Hepatocyte (in vitro differentiated cells): ENCODE results near the gene TRNP1. TPM values are rescaled to one million over a fixed set of nuclear protein-coding genes. Genes with fewer than 3 reads are reported as not detected.

ENCODE experiments used
- DNase-seq: peaks from one replicate; pipeline ENCODE4 v3.0.0-alpha.2; 2016; ENCODE audit warnings: low spot score
- H2AFZ ChIP-seq: fragments of 200-600 bp; sonication (generic); 2 replicates; pipeline ENCODE4 v1.6.0; 2016; ENCODE audit warnings: antibody characterized with exemption, mild to moderate bottlenecking
- H3K27ac ChIP-seq: fragments of 200-600 bp; sonication (generic); 2 replicates; pipeline ENCODE4 v1.5.1; 2016; ENCODE audit warnings: mild to moderate bottlenecking
- H3K27me3 ChIP-seq: fragments of 200-600 bp; sonication (generic); 2 replicates; pipeline ENCODE4 v1.6.1; 2016
- H3K36me3 ChIP-seq: fragments of 200-600 bp; sonication (generic); replicated peaks from 2 replicates; pipeline ENCODE4 v1.5.1; 2016; ENCODE audit warnings: low read depth; ENCODE audit not compliant: insufficient read depth
- H3K4me1 ChIP-seq: fragments of 200-600 bp; sonication (generic); 2 replicates; pipeline ENCODE4 v1.5.1; 2016; ENCODE audit warnings: mild to moderate bottlenecking, moderate library complexity; ENCODE audit not compliant: insufficient read depth
- H3K4me2 ChIP-seq: fragments of 200-600 bp; sonication (generic); 2 replicates; pipeline ENCODE4 v1.6.0; 2016
- H3K4me3 ChIP-seq: fragments of 200-600 bp; sonication (generic); 2 replicates; pipeline ENCODE4 v1.5.1; 2016; ENCODE audit warnings: mild to moderate bottlenecking
- H3K79me2 ChIP-seq: fragments of 200-600 bp; sonication (generic); 2 replicates; pipeline ENCODE4 v1.6.0; 2017; ENCODE audit warnings: mild to moderate bottlenecking
- H3K9me2 ChIP-seq: fragments of 200-600 bp; sonication (generic); replicated peaks from 2 replicates; pipeline ENCODE4 v1.6.0; 2017; ENCODE audit warnings: mild to moderate bottlenecking; ENCODE audit not compliant: insufficient read depth
- H3K9me3 ChIP-seq: fragments of 200-600 bp; sonication (generic); 2 replicates; pipeline ENCODE4 v1.5.1; 2016; ENCODE audit warnings: low read depth, mild to moderate bottlenecking
- H4K20me1 ChIP-seq: fragments of 200-600 bp; sonication (generic); 2 replicates; pipeline ENCODE4 v1.6.0; 2016; ENCODE audit warnings: mild to moderate bottlenecking; ENCODE audit not compliant: insufficient read depth, poor library complexity, severe bottlenecking
- EZH2 ChIP-seq: fragments of 200-600 bp; sonication (generic); IDR thresholded peaks from 2 replicates; pipeline ENCODE4 v1.6.1; 2016; ENCODE audit warnings: antibody characterized with exemption, mild to moderate bottlenecking, borderline replicate concordance
- EZH2phosphoT487 ChIP-seq: fragments of 200-600 bp; sonication (generic); IDR thresholded peaks from one replicate; pipeline ENCODE4 v1.6.1; 2018; ENCODE audit warnings: antibody characterized with exemption, mild to moderate bottlenecking, low read depth, moderate library complexity; ENCODE audit not compliant: unreplicated experiment, severe bottlenecking
- WGBS: methylation state at CpG from one replicate; pipeline ENCODE4 v1.1.6; 2016; ENCODE audit warnings: low lambda C conversion rate; ENCODE audit errors: missing lambda C conversion rate; 5-methylcytosine and 5-hydroxymethylcytosine counted together
- polyA plus RNA-seq: library from polyadenylated mRNA; unstranded; fragments of >200 nt; fragmentation: Nextera tagmentation; extraction: Ambion mirVana; gene quantifications from 2 replicates; pipeline ENCODE4 v1.2.1, GENCODE V29; 2016
- total RNA-seq: library from RNA; depleted of rRNA; stranded (reverse); fragments of >200 nt; gene quantifications from 2 replicates; pipeline ENCODE4 v1.2.3, GENCODE V29; 2014
- TF ChIP-seq, protein P1 (sequence below): fragments of 200-600 bp; sonication (generic); IDR thresholded peaks from 2 replicates; pipeline ENCODE4 v1.5.1; 2016; ENCODE audit warnings: antibody characterized with exemption, mild to moderate bottlenecking; ENCODE audit not compliant: poor library complexity

Gene TRNP1
- total and polyA plus RNA-seq, 2 experiments from 2014 or later, result 67.4 to 137 TPM

DNA sequence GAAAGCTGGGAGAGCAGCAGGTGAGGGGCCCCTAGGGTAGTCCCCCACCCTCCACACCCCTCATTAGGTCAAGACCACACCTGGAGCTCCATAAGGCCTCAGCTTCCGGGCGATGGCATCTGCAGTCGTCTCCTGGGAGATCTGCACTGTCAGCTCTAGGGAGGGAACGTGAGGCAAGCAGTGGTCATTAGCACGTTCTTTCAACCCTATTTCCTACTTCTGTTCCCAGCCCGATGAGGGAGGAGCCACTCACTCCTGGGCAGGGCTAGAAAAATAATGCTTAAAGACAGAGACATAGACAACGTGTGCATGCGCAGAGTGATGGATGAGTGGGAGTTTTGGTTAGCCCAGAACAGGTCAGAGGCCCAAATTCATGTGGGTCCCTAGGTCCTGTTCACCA, 42.9 kb upstream of the TRNP1 start:
- no peak overlapping the region for H2AFZ ChIP-seq
- H3K27ac ChIP-seq, result no peak overlapping the region
- no peaks in the 10 kb centered on the region for H3K36me3 ChIP-seq
- H3K4me2 ChIP-seq, result no peak overlapping the region
- no peak overlapping the region for H3K4me3 ChIP-seq
- no peaks in the 10 kb centered on the region for H3K27me3 ChIP-seq
- H3K9me3 ChIP-seq, result no peaks in the 10 kb centered on the region
- H3K79me2 ChIP-seq, result peaks cover 6% of the 10 kb centered on the region
- DNase-seq, result no peak
- TF ChIP-seq, protein P1, sequence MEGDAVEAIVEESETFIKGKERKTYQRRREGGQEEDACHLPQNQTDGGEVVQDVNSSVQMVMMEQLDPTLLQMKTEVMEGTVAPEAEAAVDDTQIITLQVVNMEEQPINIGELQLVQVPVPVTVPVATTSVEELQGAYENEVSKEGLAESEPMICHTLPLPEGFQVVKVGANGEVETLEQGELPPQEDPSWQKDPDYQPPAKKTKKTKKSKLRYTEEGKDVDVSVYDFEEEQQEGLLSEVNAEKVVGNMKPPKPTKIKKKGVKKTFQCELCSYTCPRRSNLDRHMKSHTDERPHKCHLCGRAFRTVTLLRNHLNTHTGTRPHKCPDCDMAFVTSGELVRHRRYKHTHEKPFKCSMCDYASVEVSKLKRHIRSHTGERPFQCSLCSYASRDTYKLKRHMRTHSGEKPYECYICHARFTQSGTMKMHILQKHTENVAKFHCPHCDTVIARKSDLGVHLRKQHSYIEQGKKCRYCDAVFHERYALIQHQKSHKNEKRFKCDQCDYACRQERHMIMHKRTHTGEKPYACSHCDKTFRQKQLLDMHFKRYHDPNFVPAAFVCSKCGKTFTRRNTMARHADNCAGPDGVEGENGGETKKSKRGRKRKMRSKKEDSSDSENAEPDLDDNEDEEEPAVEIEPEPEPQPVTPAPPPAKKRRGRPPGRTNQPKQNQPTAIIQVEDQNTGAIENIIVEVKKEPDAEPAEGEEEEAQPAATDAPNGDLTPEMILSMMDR, result no peak
- no peak for TF ChIP-seq EZH2phosphoT487
- TF ChIP-seq EZH2, result no peak
- no peaks in the 10 kb centered on the region for H4K20me1 ChIP-seq
- peaks cover 6% of the 10 kb centered on the region for H3K4me1 ChIP-seq
- H3K9me2 ChIP-seq, result no peaks in the 10 kb centered on the region
- WGBS, result 84% methylated on average over 8 of the region's 8 CpGs

DNA sequence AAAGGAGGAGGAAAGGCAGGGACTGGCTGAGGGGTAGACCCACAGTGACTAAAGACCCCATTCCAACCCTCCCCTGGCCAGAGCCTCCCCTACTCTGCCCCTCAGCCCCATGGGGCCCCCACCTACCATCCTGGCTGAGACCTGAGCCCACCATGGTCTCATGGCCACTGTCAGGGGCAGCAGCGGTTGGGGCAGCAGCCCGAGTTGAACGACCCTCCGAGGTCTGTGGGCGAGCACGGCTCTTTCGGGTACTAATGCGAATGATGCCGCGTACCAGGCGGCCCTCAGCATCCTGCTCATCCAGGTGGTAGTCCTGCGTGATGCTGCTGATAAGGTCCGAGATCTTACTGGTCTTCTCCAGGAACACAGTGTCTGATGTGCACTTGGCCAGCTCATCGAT, 42.3 kb upstream of the TRNP1 start:
- WGBS, result 95% methylated on average over 14 of the region's 14 CpGs
- H3K27ac ChIP-seq, result no peak overlapping the region
- TF ChIP-seq EZH2, result no peak

DNA sequence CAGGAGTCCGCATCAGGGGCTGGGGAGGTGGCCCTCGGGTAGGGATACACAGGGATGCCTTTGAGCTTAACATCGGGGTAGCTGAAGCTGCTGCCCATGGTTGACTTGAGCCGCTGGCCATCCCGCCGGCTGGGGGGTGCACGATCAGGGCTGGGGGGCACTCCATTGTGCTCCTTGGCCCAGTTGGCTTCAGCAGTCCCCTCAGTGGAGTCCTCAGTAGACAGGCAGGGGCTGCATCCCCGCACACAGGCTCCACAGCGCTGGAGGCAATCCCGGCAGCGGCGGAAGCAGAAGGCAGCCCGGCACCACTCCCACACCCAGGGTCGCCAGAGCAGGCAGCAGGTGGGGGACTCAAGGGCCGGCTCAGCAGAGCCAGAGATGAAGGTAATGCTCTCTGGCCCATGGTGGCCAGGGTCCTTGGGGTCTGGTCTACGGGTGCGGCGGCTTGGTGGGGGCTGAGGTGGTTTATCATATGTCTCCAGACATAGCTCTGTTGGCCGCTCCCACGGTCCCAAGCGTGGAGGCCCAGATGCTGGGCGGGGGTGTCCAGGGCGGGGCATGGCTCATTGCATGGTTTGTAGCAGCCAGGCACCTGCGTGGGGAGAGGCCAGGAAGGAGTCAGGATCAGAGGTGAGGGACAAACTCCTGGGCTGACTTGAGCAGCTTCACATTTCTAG, 41.5 kb upstream of the TRNP1 start:
- no peaks in the 10 kb centered on the region for H3K36me3 ChIP-seq
- no peaks in the 10 kb centered on the region for H4K20me1 ChIP-seq
- no peak overlapping the region for H3K4me3 ChIP-seq
- no peaks in the 10 kb centered on the region for H3K27me3 ChIP-seq
- 94% methylated on average over 15 of the region's 24 CpGs for WGBS
- no peak overlapping the region for H3K4me2 ChIP-seq
- DNase-seq, result no peak
- H2AFZ ChIP-seq, result no peak overlapping the region
- peaks cover 17% of the 10 kb centered on the region for H3K79me2 ChIP-seq
- H3K9me3 ChIP-seq, result no peaks in the 10 kb centered on the region
- TF ChIP-seq, protein P1, result no peak
- TF ChIP-seq EZH2phosphoT487 (no peak), EZH2 (no peak)
- no peaks in the 10 kb centered on the region for H3K9me2 ChIP-seq
- H3K27ac ChIP-seq, result no peak overlapping the region
- H3K4me1 ChIP-seq, result peaks cover 4% of the 10 kb centered on the region

More for the DNA sequence above, 42.3 kb upstream of the TRNP1 start:
- Histone ChIP-seq H3K36me3 (no peaks in the 10 kb centered on the region), H3K27me3 (no peaks in the 10 kb centered on the region), H3K79me2 (peaks cover 10% of the 10 kb centered on the region), H3K9me2 (no peaks in the 10 kb centered on the region), H3K9me3 (no peaks in the 10 kb centered on the region), H2AFZ (no peak overlapping the region), H4K20me1 (no peaks in the 10 kb centered on the region), H3K4me1 (peaks cover 6% of the 10 kb centered on the region), H3K4me2 (no peak overlapping the region), H3K4me3 (no peak overlapping the region)
- no peak for DNase-seq

DNA sequence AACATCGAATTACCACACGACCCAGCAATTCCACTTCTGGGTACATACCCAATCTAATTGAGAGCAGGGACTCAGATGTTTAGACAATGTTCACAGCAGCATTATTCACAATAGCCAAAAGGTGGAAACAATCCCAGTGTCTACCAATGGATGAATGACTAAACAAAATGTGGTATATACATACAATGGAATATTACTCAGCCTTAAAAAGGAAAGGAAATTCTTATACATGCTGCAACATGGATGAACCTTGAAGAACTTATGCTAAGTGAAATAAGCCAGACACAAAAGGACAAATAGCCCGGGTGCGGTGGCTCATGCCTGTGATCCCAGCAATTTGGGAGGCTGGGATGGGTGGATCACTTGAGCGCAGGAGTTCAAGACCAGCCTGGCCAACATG, 40.1 kb upstream of the TRNP1 start:
- peaks cover 2% of the 10 kb centered on the region for H3K27me3 ChIP-seq
- no peaks in the 10 kb centered on the region for H3K36me3 ChIP-seq
- no peak overlapping the region for H3K4me2 ChIP-seq
- H3K79me2 ChIP-seq, result peaks cover 29% of the 10 kb centered on the region
- no peak for DNase-seq
- no peak overlapping the region for H3K27ac ChIP-seq
- 97% methylated on average over 5 of the region's 5 CpGs for WGBS
- H3K4me1 ChIP-seq, result no peaks in the 10 kb centered on the region
- H4K20me1 ChIP-seq, result no peaks in the 10 kb centered on the region
- TF ChIP-seq EZH2phosphoT487, result no peak
- TF ChIP-seq EZH2, result no peak
- TF ChIP-seq, protein P1, result no peak
- H3K9me3 ChIP-seq, result no peaks in the 10 kb centered on the region
- no peaks in the 10 kb centered on the region for H3K9me2 ChIP-seq
- H3K4me3 ChIP-seq, result no peak overlapping the region
- H2AFZ ChIP-seq, result no peak overlapping the region
